HAP-1 (cell line): ENCODE measurements around the gene UGT1A3.

Experiments
- DNase-seq, 2 experiments: peaks; one replicate each; pipeline ENCODE4 v3.0.0-alpha.2; 2016 to 2020; ENCODE audit warnings: low spot score in 2 of 2
- H3K27me3 ChIP-seq: fragments of 250-450 bp; sonication (Bioruptor Pico); 2 replicates; pipeline ENCODE4 v1.5.1; 2020; ENCODE audit warnings: low read depth, mild to moderate bottlenecking, moderate library complexity
- H3K36me3 ChIP-seq: fragments of 250-450 bp; sonication (Bioruptor Pico); replicated peaks from 2 replicates; pipeline ENCODE4 v1.5.1; 2020; ENCODE audit warnings: mild to moderate bottlenecking
- H3K4me1 ChIP-seq: fragments of 250-450 bp; sonication (Bioruptor Pico); 2 replicates; pipeline ENCODE4 v1.5.1; 2020; ENCODE audit warnings: mild to moderate bottlenecking
- H3K4me3 ChIP-seq: fragments of 250-450 bp; sonication (Bioruptor Pico); 2 replicates; pipeline ENCODE4 v1.5.1; 2020; ENCODE audit warnings: mild to moderate bottlenecking, moderate library complexity
- H3K9me3 ChIP-seq: fragments of 250-450 bp; sonication (Bioruptor Pico); 2 replicates; pipeline ENCODE4 v1.5.1; 2020; ENCODE audit warnings: mild to moderate bottlenecking, moderate library complexity
- in situ Hi-C: fragments of 300-500 bp; cut with MboI; formaldehyde crosslinking; loops from 3 replicates; pipeline ENCODE4 v1.14.3; 2020; ENCODE audit warnings: low sequenced_read_pairs, inconsistent platforms, mixed read lengths

Gene UGT1A3

GRCh38 chr2:233801357-233802131 lies 72.7 kb downstream of the UGT1A3 start:
- H3K36me3 ChIP-seq: no peaks in the 10 kb centered on the region
- no peak for DNase-seq
- no peak overlapping the region for H3K4me3 ChIP-seq
- no peaks in the 10 kb centered on the region for H3K27me3 ChIP-seq
- H3K9me3 ChIP-seq: no peaks in the 10 kb centered on the region
- no peaks in the 10 kb centered on the region for H3K4me1 ChIP-seq
- in situ Hi-C loops: no loop called here

GRCh38 chr2:233802132-233802815 lies 73.4 kb downstream of the UGT1A3 start:
- H3K36me3 ChIP-seq: no peaks in the 10 kb centered on the region
- H3K4me3 ChIP-seq: no peak overlapping the region
- no peaks in the 10 kb centered on the region for H3K4me1 ChIP-seq
- H3K27me3 ChIP-seq: no peaks in the 10 kb centered on the region
- no peaks in the 10 kb centered on the region for H3K9me3 ChIP-seq
- DNase-seq: no peak
- in situ Hi-C loops: no loop called here

- no peaks in the 10 kb centered on the region for H3K36me3 ChIP-seq
- H3K4me1 ChIP-seq: no peaks in the 10 kb centered on the region
- H3K4me3 ChIP-seq: no peak overlapping the region
- in situ Hi-C loops: no loop called here
- no peaks in the 10 kb centered on the region for H3K9me3 ChIP-seq
- H3K27me3 ChIP-seq: no peaks in the 10 kb centered on the region
- DNase-seq: no peak
These were observed 74.6 kb downstream of the UGT1A3 start for GRCh38 chr2:233803292-233803911.

GRCh38 chr2:233803994-233804393 lies 75.2 kb downstream of the UGT1A3 start:
- H3K9me3 ChIP-seq: no peaks in the 10 kb centered on the region
- no peaks in the 10 kb centered on the region for H3K27me3 ChIP-seq
- no peaks in the 10 kb centered on the region for H3K4me1 ChIP-seq
- in situ Hi-C loops: no loop called here
- H3K4me3 ChIP-seq: no peak overlapping the region
- no peaks in the 10 kb centered on the region for H3K36me3 ChIP-seq
- no peak for DNase-seq

- no peaks in the 10 kb centered on the region for H3K9me3 ChIP-seq
- H3K4me3 ChIP-seq: no peak overlapping the region
- DNase-seq: no peak
- no peaks in the 10 kb centered on the region for H3K4me1 ChIP-seq
- H3K27me3 ChIP-seq: no peaks in the 10 kb centered on the region
- no peaks in the 10 kb centered on the region for H3K36me3 ChIP-seq
- in situ Hi-C loops: no loop called here
These were observed 78.5 kb downstream of the UGT1A3 start for GRCh38 chr2:233807215-233807865.

- no peaks in the 10 kb centered on the region for H3K9me3 ChIP-seq
- in situ Hi-C loops: no loop called here
- DNase-seq: no peak
- H3K27me3 ChIP-seq: no peaks in the 10 kb centered on the region
- no peaks in the 10 kb centered on the region for H3K4me1 ChIP-seq
- no peak overlapping the region for H3K4me3 ChIP-seq
- H3K36me3 ChIP-seq: no peaks in the 10 kb centered on the region
These were observed 79.4 kb downstream of the UGT1A3 start for GRCh38 chr2:233807966-233808935.

- Histone ChIP-seq H3K9me3 (no peaks in the 10 kb centered on the region), H3K4me1 (no peaks in the 10 kb centered on the region), H3K27me3 (no peaks in the 10 kb centered on the region), H3K36me3 (no peaks in the 10 kb centered on the region), H3K4me3 (no peak overlapping the region)
- DNase-seq: peak in 1 of 2 experiments; percentile 5
- in situ Hi-C loops: no loop called here
These were observed 81.5 kb downstream of the UGT1A3 start for GRCh38 chr2:233810385-233810784.

- in situ Hi-C loops: no loop called here
- no peaks in the 10 kb centered on the region for H3K27me3 ChIP-seq
- peak in 1 of 2 experiments; percentile 2 for DNase-seq
- H3K4me1 ChIP-seq: no peaks in the 10 kb centered on the region
- H3K36me3 ChIP-seq: no peaks in the 10 kb centered on the region
- H3K9me3 ChIP-seq: no peaks in the 10 kb centered on the region
- H3K4me3 ChIP-seq: no peak overlapping the region
These were observed 82.2 kb downstream of the UGT1A3 start for GRCh38 chr2:233811087-233811486.

- Histone ChIP-seq H3K4me1 (no peaks in the 10 kb centered on the region), H3K9me3 (no peaks in the 10 kb centered on the region), H3K27me3 (no peaks in the 10 kb centered on the region), H3K4me3 (no peak overlapping the region), H3K36me3 (no peaks in the 10 kb centered on the region)
- in situ Hi-C loops: no loop called here
- DNase-seq: peak in 1 of 2 experiments; percentile 1
These were observed 82.9 kb downstream of the UGT1A3 start for GRCh38 chr2:233811732-233812131.

GRCh38 chr2:233813236-233814055 lies 84.6 kb downstream of the UGT1A3 start:
- no peaks in the 10 kb centered on the region for H3K36me3 ChIP-seq
- in situ Hi-C loops: no loop called here
- no peaks in the 10 kb centered on the region for H3K27me3 ChIP-seq
- no peak overlapping the region for H3K4me3 ChIP-seq
- no peaks in the 10 kb centered on the region for H3K4me1 ChIP-seq
- no peaks in the 10 kb centered on the region for H3K9me3 ChIP-seq
- peak in 1 of 2 experiments; percentile 2 for DNase-seq

GRCh38 chr2:233814056-233814835 lies 85.4 kb downstream of the UGT1A3 start:
- in situ Hi-C loops: no loop called here
- no peaks in the 10 kb centered on the region for H3K27me3 ChIP-seq
- H3K4me1 ChIP-seq: no peaks in the 10 kb centered on the region
- no peak overlapping the region for H3K4me3 ChIP-seq
- no peaks in the 10 kb centered on the region for H3K36me3 ChIP-seq
- peak in 1 of 2 experiments; percentile 5 for DNase-seq
- H3K9me3 ChIP-seq: no peaks in the 10 kb centered on the region

- H3K4me1 ChIP-seq: no peaks in the 10 kb centered on the region
- H3K36me3 ChIP-seq: no peaks in the 10 kb centered on the region
- no peaks in the 10 kb centered on the region for H3K27me3 ChIP-seq
- in situ Hi-C loops: no loop called here
- no peak for DNase-seq
- H3K4me3 ChIP-seq: no peak overlapping the region
- no peaks in the 10 kb centered on the region for H3K9me3 ChIP-seq
These were observed 87.0 kb downstream of the UGT1A3 start for GRCh38 chr2:233815861-233816260.
